GF-D8 (cell line): Measurements from ENCODE around the gene PDLIM3.
"Not testable (repeated sequence)": the region's sequence is repeated elsewhere in the genome, so short reads cannot be mapped to it uniquely, and the experiment has no call there.

Experiments
- DNase-seq: peaks from one replicate; lab custom pipeline; 2025; lab: John Stamatoyannopoulos, UW

Gene PDLIM3

GRCh38 chr4:185554365-185555126, 19.2 kb upstream of the PDLIM3 start:
- no peak for DNase-seq

GRCh38 chr4:185552254-185552653, 16.9 kb upstream of the PDLIM3 start:
- no peak for DNase-seq

- no peak for DNase-seq
Measured at GRCh38 chr4:185550933-185551332, 15.6 kb upstream of the PDLIM3 start.

- no peak for DNase-seq
Measured at GRCh38 chr4:185549095-185549639, 13.9 kb upstream of the PDLIM3 start.

GRCh38 chr4:185548587-185548986, 13.3 kb upstream of the PDLIM3 start:
- DNase-seq, result no peak

- DNase-seq, result no peak
Measured at GRCh38 chr4:185546335-185546734, 11.0 kb upstream of the PDLIM3 start.

- DNase-seq, result no peak
Measured at GRCh38 chr4:185542626-185543315, 7.5 kb upstream of the PDLIM3 start.

GRCh38 chr4:185541251-185541727, 6.0 kb upstream of the PDLIM3 start:
- no peak for DNase-seq

- no peak for DNase-seq
Measured at GRCh38 chr4:185540487-185541120, 5.3 kb upstream of the PDLIM3 start.

GRCh38 chr4:185540040-185540439, 4.7 kb upstream of the PDLIM3 start:
- DNase-seq, result no peak

- DNase-seq, result no peak
Measured at GRCh38 chr4:185538806-185539205, 3.5 kb upstream of the PDLIM3 start.

- no peak for DNase-seq
Measured at GRCh38 chr4:185536411-185536709, 1.1 kb upstream of the PDLIM3 start.

GRCh38 chr4:185535612-185536410, 504 bp upstream of the PDLIM3 start:
- DNase-seq, result no peak

GRCh38 chr4:185534511-185534865, 819 bp downstream of the PDLIM3 start:
- no peak for DNase-seq

- DNase-seq, result no peak
Measured at GRCh38 chr4:185532795-185533324, 2.4 kb downstream of the PDLIM3 start.

GRCh38 chr4:185532293-185532692, 3.0 kb downstream of the PDLIM3 start:
- DNase-seq, result no peak

GRCh38 chr4:185531654-185532053, 3.7 kb downstream of the PDLIM3 start:
- not testable (repeated sequence) for DNase-seq

- DNase-seq, result no peak
Measured at GRCh38 chr4:185529413-185529812, 5.9 kb downstream of the PDLIM3 start.

- no peak for DNase-seq
Measured at GRCh38 chr4:185524888-185525863, 10.1 kb downstream of the PDLIM3 start.

- no peak for DNase-seq
Measured at GRCh38 chr4:185523862-185524261, 11.4 kb downstream of the PDLIM3 start.

- DNase-seq, result no peak
Measured at GRCh38 chr4:185522451-185522850, 12.9 kb downstream of the PDLIM3 start.
